ENCODE results near the gene MBNL1.

Gene MBNL1

DNA sequence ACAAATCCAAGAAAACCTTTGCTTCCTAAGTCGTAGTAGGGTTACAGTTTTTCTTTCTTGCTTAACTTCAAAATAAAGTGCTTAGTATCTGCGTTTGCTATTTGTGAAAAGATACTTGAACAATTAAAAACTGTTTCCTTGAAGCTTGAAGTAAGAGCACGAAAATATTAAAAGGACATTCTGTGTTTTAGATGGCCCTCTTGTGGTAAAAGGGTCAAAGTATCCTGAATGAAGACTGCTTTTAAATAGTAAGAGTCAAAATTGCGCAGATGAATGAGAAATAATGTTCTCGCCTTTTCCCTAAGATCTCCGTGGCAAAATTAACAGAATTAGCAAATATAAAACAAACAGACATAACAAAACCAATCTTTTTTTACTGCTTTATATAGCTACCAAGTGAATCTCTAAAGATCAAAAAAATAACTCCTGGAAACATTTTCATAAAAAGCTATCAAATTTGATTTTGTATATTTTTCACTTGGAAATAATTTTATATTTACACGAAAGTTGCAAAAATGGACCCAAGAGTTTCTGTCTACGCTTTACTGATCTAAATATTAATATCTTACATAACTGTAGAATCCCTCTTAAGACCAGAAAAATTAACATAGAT lies 175.4 kb downstream of the MBNL1 start:
- POLR2A ChIA-PET = no interaction called here
- TF ChIP-seq, protein P1, sequence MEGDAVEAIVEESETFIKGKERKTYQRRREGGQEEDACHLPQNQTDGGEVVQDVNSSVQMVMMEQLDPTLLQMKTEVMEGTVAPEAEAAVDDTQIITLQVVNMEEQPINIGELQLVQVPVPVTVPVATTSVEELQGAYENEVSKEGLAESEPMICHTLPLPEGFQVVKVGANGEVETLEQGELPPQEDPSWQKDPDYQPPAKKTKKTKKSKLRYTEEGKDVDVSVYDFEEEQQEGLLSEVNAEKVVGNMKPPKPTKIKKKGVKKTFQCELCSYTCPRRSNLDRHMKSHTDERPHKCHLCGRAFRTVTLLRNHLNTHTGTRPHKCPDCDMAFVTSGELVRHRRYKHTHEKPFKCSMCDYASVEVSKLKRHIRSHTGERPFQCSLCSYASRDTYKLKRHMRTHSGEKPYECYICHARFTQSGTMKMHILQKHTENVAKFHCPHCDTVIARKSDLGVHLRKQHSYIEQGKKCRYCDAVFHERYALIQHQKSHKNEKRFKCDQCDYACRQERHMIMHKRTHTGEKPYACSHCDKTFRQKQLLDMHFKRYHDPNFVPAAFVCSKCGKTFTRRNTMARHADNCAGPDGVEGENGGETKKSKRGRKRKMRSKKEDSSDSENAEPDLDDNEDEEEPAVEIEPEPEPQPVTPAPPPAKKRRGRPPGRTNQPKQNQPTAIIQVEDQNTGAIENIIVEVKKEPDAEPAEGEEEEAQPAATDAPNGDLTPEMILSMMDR (IDR thresholded peaks at IDR 0.05; ENCODE audit: control extremely low read depth, extremely low read depth, low read depth, missing control alignments) = peak; percentile 60
- CTCF ChIA-PET = interaction anchor here (0.7 to 4.3 kb wide), 34 partner anchors 9 to 424 kb away, joined by 3 to 42 read pairs (median 4); partner anchors contain the start of gene MBNL1
- peak; percentile 17 for DNase-seq (ENCODE audit: extremely low spot score)

DNA sequence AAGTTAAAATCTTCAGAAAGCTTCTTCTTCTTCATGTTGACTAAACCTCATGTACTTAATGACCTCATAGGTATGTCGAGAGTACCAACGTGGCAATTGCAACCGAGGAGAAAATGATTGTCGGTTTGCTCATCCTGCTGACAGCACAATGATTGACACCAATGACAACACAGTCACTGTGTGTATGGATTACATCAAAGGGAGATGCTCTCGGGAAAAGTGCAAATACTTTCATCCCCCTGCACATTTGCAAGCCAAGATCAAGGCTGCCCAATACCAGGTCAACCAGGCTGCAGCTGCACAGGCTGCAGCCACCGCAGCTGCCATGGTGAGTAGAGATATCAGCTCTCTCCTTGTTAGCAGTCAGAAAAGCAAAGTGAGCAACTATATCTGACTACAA lies 176.5 kb downstream of the MBNL1 start:
- ChIA-PET CTCF (interaction anchor here (0.8 to 4.3 kb wide), 10 partner anchors 9 to 260 kb away, joined by 3 to 42 read pairs (median 4); no protein-coding TSS in a partner anchor), POLR2A (no interaction called here)
- TF ChIP-seq, protein P1 (IDR thresholded peaks at IDR 0.05; ENCODE audit: control extremely low read depth, extremely low read depth, low read depth, missing control alignments) = no peak
- no peak for DNase-seq (ENCODE audit: extremely low spot score)

GRCh38 chr3:152446495-152446894 lies 177.8 kb downstream of the MBNL1 start:
- ChIA-PET POLR2A (no interaction called here), CTCF (interaction anchor here (1.2 to 4.2 kb wide), 5 partner anchors 10 to 263 kb away, joined by 3 to 25 read pairs (median 4); no protein-coding TSS in a partner anchor)
- TF ChIP-seq, protein P1 (IDR thresholded peaks at IDR 0.05; ENCODE audit: control extremely low read depth, extremely low read depth, low read depth, missing control alignments) = no peak
- no peak for DNase-seq (ENCODE audit: extremely low spot score)

DNA sequence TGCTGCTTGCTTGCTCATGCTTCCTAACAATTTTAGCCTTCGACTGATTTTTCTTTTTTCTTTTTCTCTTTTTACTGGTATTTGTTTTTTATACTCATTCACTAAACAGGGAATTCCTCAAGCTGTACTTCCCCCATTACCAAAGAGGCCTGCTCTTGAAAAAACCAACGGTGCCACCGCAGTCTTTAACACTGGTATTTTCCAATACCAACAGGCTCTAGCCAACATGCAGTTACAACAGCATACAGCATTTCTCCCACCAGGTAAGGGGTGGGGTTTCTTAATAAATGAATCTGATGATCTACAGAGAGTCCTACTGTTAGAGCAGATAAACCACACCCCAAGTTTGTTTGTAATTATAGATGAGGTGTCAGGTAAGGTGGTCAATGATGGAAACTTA lies 178.8 kb downstream of the MBNL1 start:
- no peak for DNase-seq (ENCODE audit: extremely low spot score)
- TF ChIP-seq, protein P1 (IDR thresholded peaks at IDR 0.05; ENCODE audit: control extremely low read depth, extremely low read depth, low read depth, missing control alignments) = no peak
- ChIA-PET POLR2A (no interaction called here), CTCF (interaction anchor here (1.5 to 2.6 kb wide), 6 partner anchors 8 to 264 kb away, joined by 4 to 10 read pairs (median 4); no protein-coding TSS in a partner anchor)

DNA sequence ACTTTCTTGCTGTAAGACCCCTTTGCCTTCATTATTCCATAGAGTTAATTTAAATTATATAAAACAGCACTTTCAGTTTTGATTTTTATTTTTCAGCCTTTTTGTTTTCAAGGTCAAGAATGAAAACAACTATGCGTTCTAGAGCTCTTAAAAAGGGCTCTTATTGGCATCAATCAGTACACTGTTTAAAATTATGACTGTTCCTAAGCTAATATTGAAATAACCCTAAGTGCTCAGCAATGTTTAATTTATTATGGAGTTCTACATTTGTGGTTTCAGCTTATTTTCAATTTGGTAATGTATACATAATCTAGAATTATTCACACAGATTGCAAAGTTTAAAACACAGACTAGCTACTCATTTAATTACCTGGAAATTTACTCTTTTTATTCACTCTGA lies 179.4 kb downstream of the MBNL1 start:
- DNase-seq (ENCODE audit: extremely low spot score) = no peak
- POLR2A ChIA-PET = no interaction called here
- CTCF ChIA-PET = interaction anchor here (1.5 to 2.6 kb wide), 7 partner anchors 9 to 264 kb away, joined by 3 to 10 read pairs (median 4); no protein-coding TSS in a partner anchor
- TF ChIP-seq, protein P1 (IDR thresholded peaks at IDR 0.05; ENCODE audit: control extremely low read depth, extremely low read depth, low read depth, missing control alignments) = no peak

DNA sequence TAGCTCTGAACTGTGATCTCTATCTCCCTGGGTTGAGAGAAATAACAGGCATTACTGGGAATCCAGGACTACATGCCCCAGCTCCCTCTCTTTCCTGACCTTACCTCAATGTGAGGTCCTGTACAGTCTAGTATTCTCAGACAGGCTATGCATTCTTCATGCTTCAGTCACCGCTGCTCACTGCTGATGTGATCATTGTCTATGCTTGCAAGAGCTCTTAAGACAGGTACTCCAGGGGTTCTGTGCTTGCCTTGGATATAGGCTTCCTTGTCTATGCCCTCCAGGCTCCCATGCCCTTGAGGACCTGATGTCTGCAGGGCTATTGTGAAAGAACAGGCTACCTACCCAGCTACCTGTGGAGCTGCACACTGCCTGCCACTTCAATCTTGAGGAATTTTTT lies 183.6 kb downstream of the MBNL1 start:
- no peak for DNase-seq (ENCODE audit: extremely low spot score)
- CTCF ChIA-PET = interaction anchor here (1.2 to 1.3 kb wide), 2 partner anchors 20 to 21 kb away, joined by 3 read pairs; no protein-coding TSS in a partner anchor
- TF ChIP-seq, protein P1 (IDR thresholded peaks at IDR 0.05; ENCODE audit: control extremely low read depth, extremely low read depth, low read depth, missing control alignments) = no peak
- POLR2A ChIA-PET = no interaction called here
